B cell (primary cell): ENCODE data around the gene LTA4H. TPM values are rescaled to one million over a fixed set of nuclear protein-coding genes. Genes with fewer than 3 reads are reported as not detected.
"Not testable (repeated sequence)": the region's sequence is repeated elsewhere in the genome, so short reads cannot be mapped to it uniquely, and the experiment has no call there.

Experiments
- ATAC-seq: fragments of 200-7000 bp; cut with Tn5 transposase; one replicate; pipeline ENCODE4 v1.10.0; 2021; ENCODE audit warnings: low read depth, mild to moderate bottlenecking, moderate number of reproducible peaks, moderate library complexity
- CTCF ChIA-PET: fragments of 350-600 bp; sonication (Branson Sonifier 250); formaldehyde crosslinking; loops from one replicate; lab custom pipeline; 2021; ENCODE audit warnings: antibody characterized with exemption, inconsistent platforms; lab: Charles Lee
- POLR2A ChIA-PET: fragments of 350-600 bp; sonication (Branson Sonifier 250); formaldehyde crosslinking; loops from one replicate; lab custom pipeline; 2021; ENCODE audit warnings: antibody characterized with exemption; lab: Charles Lee
- DNase-seq: peaks from one replicate; pipeline ENCODE4 v3.0.0; 2013
- H2AFZ ChIP-seq: 2 replicates; pipeline ENCODE4 v1.6.1; 2012; ENCODE audit warnings: mild to moderate bottlenecking, low read depth, low read length; ENCODE audit not compliant: insufficient read depth, poor library complexity, severe bottlenecking
- H3K27ac ChIP-seq, 2 donors: 1 replicate in 1 of 2; 2 replicates in 1 of 2; pipeline ENCODE4 v1.5.1; 2012 to 2013; ENCODE audit warnings: low read length in 2 of 2, mild to moderate bottlenecking in 2 of 2, moderate library complexity in 1 of 2
- H3K27me3 ChIP-seq, 4 experiments: fragments of 200-600 bp in 1 of 4; sonication (generic) in 1 of 4; replicated peaks in 1 of 4; 1 replicate in 2 of 4; 2 replicates in 2 of 4; pipeline versions ENCODE4 v1.6.1 to v1.7.0; 2013 to 2016; ENCODE audit warnings: low read length in 3 of 4, mild to moderate bottlenecking in 2 of 4, mixed read lengths in 1 of 4, moderate library complexity in 1 of 4; ENCODE audit not compliant: insufficient read depth in 4 of 4, control insufficient read depth in 3 of 4; ENCODE audit errors: control extremely low read depth in 1 of 4
- H3K36me3 ChIP-seq, 2 experiments: replicated peaks in 1 of 2; 1 replicate in 1 of 2; 2 replicates in 1 of 2; pipeline versions ENCODE4 v1.6.1 to v1.7.1; 2013; ENCODE audit warnings: low read length in 1 of 2; ENCODE audit not compliant: insufficient read depth in 2 of 2, control insufficient read depth in 1 of 2; ENCODE audit errors: control extremely low read depth in 1 of 2, extremely low read depth in 1 of 2
- H3K4me1 ChIP-seq, 2 donors: fragments of 200-600 bp in 1 of 2; sonication (generic) in 1 of 2; 1 replicate in 1 of 2; 2 replicates in 1 of 2; pipeline versions ENCODE4 v1.5.1 to v1.6.1; 2013 to 2017; ENCODE audit warnings: low read length in 2 of 2; ENCODE audit not compliant: control insufficient read depth in 2 of 2, insufficient read depth in 2 of 2
- H3K4me2 ChIP-seq: replicated peaks from 2 replicates; pipeline ENCODE3; 2012; ENCODE audit warnings: mild to moderate bottlenecking, low read depth, low read length; ENCODE audit not compliant: poor library complexity, severe bottlenecking
- H3K4me3 ChIP-seq, 5 experiments: fragments of 200-600 bp in 1 of 5; sonication (generic) in 1 of 5; 1 replicate in 3 of 5; 2 replicates in 2 of 5; pipeline versions ENCODE4 v1.5.1 to v1.7.0; 2011 to 2016; ENCODE audit warnings: low read length in 4 of 5, mild to moderate bottlenecking in 4 of 5, low read depth in 2 of 5, control low read depth in 1 of 5, moderate library complexity in 1 of 5; ENCODE audit not compliant: insufficient read depth in 1 of 5; ENCODE audit errors: control extremely low read depth in 1 of 5, extremely low read depth in 1 of 5
- H3K79me2 ChIP-seq: fragments of 200-600 bp; sonication (generic); one replicate; pipeline ENCODE4 v1.6.0; 2016; ENCODE audit warnings: low read length; ENCODE audit not compliant: control insufficient read depth, insufficient read depth
- H3K9ac ChIP-seq: fragments of 200-600 bp; sonication (generic); 2 replicates; pipeline ENCODE4 v1.6.1; 2017; ENCODE audit warnings: mild to moderate bottlenecking, low read length, moderate library complexity
- H3K9me3 ChIP-seq, 3 donors: one replicate each; pipeline versions ENCODE4 v1.6.1 to v1.7.1; 2013; ENCODE audit warnings: low read length in 2 of 3; ENCODE audit not compliant: control insufficient read depth in 2 of 3, insufficient read depth in 1 of 3; ENCODE audit errors: control extremely low read depth in 1 of 3
- H4K20me1 ChIP-seq: 2 replicates; pipeline ENCODE4 v1.6.0; 2012; ENCODE audit warnings: mild to moderate bottlenecking, low read length; ENCODE audit not compliant: insufficient read depth, control insufficient read depth, poor library complexity, severe bottlenecking
- H3K27ac Mint-ChIP-seq: one replicate; pipeline ENCODE4 v1.8.0; 2021; ENCODE audit warnings: mixed read lengths
- H3K27me3 Mint-ChIP-seq: one replicate; pipeline ENCODE4 v1.8.0; 2021; ENCODE audit warnings: mixed read lengths
- H3K4me1 Mint-ChIP-seq: one replicate; pipeline ENCODE4 v1.8.0; 2021; ENCODE audit warnings: mixed read lengths
- H3K4me3 Mint-ChIP-seq: one replicate; pipeline ENCODE4 v1.8.0; 2021; ENCODE audit warnings: mixed read lengths
- H3K9me3 Mint-ChIP-seq: one replicate; pipeline ENCODE4 v1.8.0; 2022; ENCODE audit warnings: mixed read lengths; ENCODE audit not compliant: insufficient read depth
- CTCF ChIP-seq: fragments of 200-600 bp; IDR thresholded peaks from one replicate; pipeline ENCODE4 v1.8.0; 2022; ENCODE audit warnings: antibody characterized with exemption, mild to moderate bottlenecking
- EZH2 ChIP-seq: IDR thresholded peaks from 2 replicates; pipeline ENCODE4 v1.6.1; 2012; ENCODE audit warnings: borderline replicate concordance, low read depth, mild to moderate bottlenecking, moderate library complexity, low read length; ENCODE audit not compliant: insufficient read depth, poor library complexity, severe bottlenecking
- WGBS: methylation state at CpG from one replicate; pipeline ENCODE4 v1.1.5; 2013; ENCODE audit warnings: missing lambda C conversion rate; ENCODE audit not compliant: insufficient coverage; 5-methylcytosine and 5-hydroxymethylcytosine counted together
- intact Hi-C: fragments of 100-400 bp; cut with micrococcal nuclease; formaldehyde crosslinking; loops from one replicate; pipeline ENCODE4 v1.10.0; 2022
- polyA plus RNA-seq: library from polyadenylated mRNA; depleted of rRNA; stranded (reverse); fragments of >200 nt; gene quantifications from 2 replicates; pipeline ENCODE4 v1.2.3, GENCODE V29; 2012
- total RNA-seq, 2 donors: library from RNA; stranded (reverse); fragments of 120-200 nt in 1 of 2; gene quantifications; 1 replicate in 1 of 2; 2 replicates in 1 of 2; pipeline versions ENCODE4 v1.2.3 to v1.2.4, GENCODE V29; 2013 to 2022

LTA4H gene
- total and polyA plus RNA-seq, 2 donors (not counting 1 experiment from before 2014, with no cell fraction given) = 153 to 167 TPM

GRCh38 chr12:95972832-95973456, 62.4 kb downstream of the LTA4H start:
- Histone ChIP-seq H2AFZ (no peak overlapping the region), H3K79me2 (no peaks in the 10 kb centered on the region), H3K27me3 (no peaks in the 10 kb centered on the region), H3K36me3 (no peaks in the 10 kb centered on the region), H3K4me3 (no peak overlapping the region), H3K9ac (no peak overlapping the region), H3K9me3 (no peaks in the 10 kb centered on the region), H3K4me1 (no peaks in the 10 kb centered on the region), H3K27ac (no peak overlapping the region), H4K20me1 (no peaks in the 10 kb centered on the region), H3K4me2 (no peak overlapping the region)
- DNase-seq = no peak
- intact Hi-C loops = no loop called here
- Mint-ChIP-seq H3K27me3 (no peaks in the 10 kb centered on the region), H3K4me3 (no peak overlapping the region), H3K9me3 (no peaks in the 10 kb centered on the region), H3K4me1 (no peaks in the 10 kb centered on the region), H3K27ac (no peak overlapping the region)
- WGBS = 43% methylated on average over 3 of the region's 4 CpGs
- ChIA-PET POLR2A (no interaction called here), CTCF (no interaction called here)
- ATAC-seq = no peak
- TF ChIP-seq CTCF (no peak), EZH2 (no peak)

- H3K4me3 Mint-ChIP-seq = no peak overlapping the region
- POLR2A ChIA-PET = no interaction called here
- H3K27ac ChIP-seq = no peak overlapping the region
- H3K36me3 ChIP-seq = no peaks in the 10 kb centered on the region
- no peak overlapping the region for H3K4me2 ChIP-seq
- ATAC-seq (no peak), DNase-seq (no peak)
- intact Hi-C loops = no loop called here
- H4K20me1 ChIP-seq = no peaks in the 10 kb centered on the region
- H3K27me3 ChIP-seq = no peaks in the 10 kb centered on the region
- no peak overlapping the region for H3K9ac ChIP-seq
- H3K79me2 ChIP-seq = no peaks in the 10 kb centered on the region
- 92% methylated on average over 5 of the region's 7 CpGs for WGBS
- H3K4me3 ChIP-seq = no peak overlapping the region
- H3K4me1 ChIP-seq = no peaks in the 10 kb centered on the region
- no peak overlapping the region for H3K27ac Mint-ChIP-seq
- H2AFZ ChIP-seq = no peak overlapping the region
- no peaks in the 10 kb centered on the region for H3K9me3 Mint-ChIP-seq
- no peaks in the 10 kb centered on the region for H3K27me3 Mint-ChIP-seq
- no peak for TF ChIP-seq EZH2
- TF ChIP-seq CTCF = no peak
- CTCF ChIA-PET = no interaction called here
- no peaks in the 10 kb centered on the region for H3K4me1 Mint-ChIP-seq
- no peaks in the 10 kb centered on the region for H3K9me3 ChIP-seq
Measured at GRCh38 chr12:95970905-95971304, 64.5 kb downstream of the LTA4H start.

- H3K9me3 Mint-ChIP-seq, H3K4me1 Mint-ChIP-seq: not testable (repeated sequence)
Measured at GRCh38 chr12:95969116-95969515, 66.3 kb downstream of the LTA4H start.

More at GRCh38 chr12:95969116-95969515, 66.3 kb downstream of the LTA4H start:
- H4K20me1 ChIP-seq, H3K4me3 Mint-ChIP-seq, intact Hi-C loops, H3K27me3 Mint-ChIP-seq, H3K4me1 ChIP-seq, H3K9me3 ChIP-seq, H3K27ac Mint-ChIP-seq, H3K27me3 ChIP-seq, H3K36me3 ChIP-seq, ATAC-seq, H3K27ac ChIP-seq, CTCF ChIA-PET, H2AFZ ChIP-seq, DNase-seq, H3K4me3 ChIP-seq, H3K9ac ChIP-seq, H3K79me2 ChIP-seq, POLR2A ChIA-PET, H3K4me2 ChIP-seq: not testable (repeated sequence)
- over 99% methylated on average over 17 of the region's 28 CpGs for WGBS
